H1 (cell line): Measurements from ENCODE around the gene ITGB2. TPM values are rescaled to one million over a fixed set of nuclear protein-coding genes. Genes with fewer than 3 reads are reported as not detected.

Experiments used
- CTCF ChIA-PET: fragments of 300-600 bp; sonication (Branson Sonifier 250); formaldehyde crosslinking; loops from one replicate; lab custom pipeline; 2021; ENCODE audit not compliant: partially characterized antibody; lab: Charles Lee
- POLR2A ChIA-PET: fragments of 300-600 bp; sonication (Branson Sonifier 250); formaldehyde crosslinking; loops from one replicate; lab custom pipeline; 2021; ENCODE audit warnings: inconsistent platforms; ENCODE audit not compliant: partially characterized antibody; lab: Charles Lee
- DNase-seq, 2 experiments: peaks; one replicate each; pipeline versions ENCODE4 v3.0.0 to v3.0.0-alpha.2; 2010 to 2022; ENCODE audit warnings: low spot score in 2 of 2, low read depth in 1 of 2, mixed read lengths in 1 of 2
- FAIRE-seq: peaks from 2 replicates; lab custom pipeline; 2011; peaks lifted over from hg19 to GRCh38; lab: Jason Lieb, UNC
- H2AFZ ChIP-seq: 2 replicates; pipeline ENCODE4 v1.8.1; 2012; ENCODE audit warnings: low read length, inconsistent platforms
- H2AK5ac ChIP-seq: 2 replicates; pipeline ENCODE4 v1.6.1; 2013; ENCODE audit warnings: low read depth, low read length
- H2BK120ac ChIP-seq: replicated peaks from 2 replicates; pipeline ENCODE3; 2013; ENCODE audit warnings: low read depth, low read length, inconsistent platforms
- H2BK12ac ChIP-seq: 2 replicates; pipeline ENCODE4 v1.6.1; 2013; ENCODE audit warnings: low read depth, low read length
- H2BK15ac ChIP-seq: 2 replicates; pipeline ENCODE4 v1.6.1; 2013; ENCODE audit warnings: low read length
- H2BK20ac ChIP-seq: 2 replicates; pipeline ENCODE4 v1.6.1; 2013; ENCODE audit warnings: low read length
- H2BK5ac ChIP-seq: 2 replicates; pipeline ENCODE4 v1.6.1; 2013; ENCODE audit warnings: low read depth, low read length
- H3K14ac ChIP-seq: 2 replicates; pipeline ENCODE4 v1.6.1; 2013; ENCODE audit warnings: inconsistent platforms; ENCODE audit not compliant: insufficient read length
- H3K18ac ChIP-seq: 2 replicates; pipeline ENCODE4 v1.6.1; 2013; ENCODE audit warnings: low read length; ENCODE audit errors: extremely low read depth
- H3K23ac ChIP-seq: 2 replicates; pipeline ENCODE4 v1.6.1; 2013; ENCODE audit warnings: inconsistent platforms; ENCODE audit not compliant: insufficient read length
- H3K23me2 ChIP-seq: 2 replicates; pipeline ENCODE4 v1.6.1; 2013; ENCODE audit warnings: low read depth, low read length
- H3K27ac ChIP-seq: 2 replicates; pipeline ENCODE4 v1.6.1; 2011; ENCODE audit warnings: low read depth, low read length, inconsistent platforms
- H3K27me3 ChIP-seq, 4 experiments: replicated peaks in 1 of 4; 1 replicate in 1 of 4; 2 replicates in 3 of 4; pipeline versions ENCODE4 v1.6.1 to v1.8.1; 2011 to 2013; ENCODE audit warnings: low read length in 3 of 4, mild to moderate bottlenecking in 3 of 4, inconsistent platforms in 2 of 4, mixed read lengths in 2 of 4, moderate library complexity in 1 of 4; ENCODE audit not compliant: control insufficient read depth in 3 of 4, insufficient read depth in 3 of 4; ENCODE audit errors: extremely low read depth in 1 of 4
- H3K36me3 ChIP-seq, 4 experiments: 2 replicates each; pipeline versions ENCODE4 v1.6.1 to v1.8.1; 2011 to 2013; ENCODE audit warnings: mild to moderate bottlenecking in 4 of 4, low read length in 3 of 4, moderate library complexity in 2 of 4, control low read depth in 1 of 4, inconsistent platforms in 1 of 4; ENCODE audit not compliant: insufficient read depth in 4 of 4, control insufficient read depth in 2 of 4
- H3K4ac ChIP-seq: replicated peaks from 2 replicates; pipeline ENCODE3; 2013; ENCODE audit warnings: low read length, low read depth, mixed read lengths, inconsistent platforms; ENCODE audit not compliant: insufficient read length
- H3K4me1 ChIP-seq, 4 experiments: replicated peaks in 1 of 4; 1 replicate in 1 of 4; 2 replicates in 3 of 4; pipeline versions ENCODE4 v1.6.1 to v1.8.1; 2011 to 2013; ENCODE audit warnings: low read length in 3 of 4, inconsistent platforms in 2 of 4, mixed read lengths in 1 of 4; ENCODE audit not compliant: insufficient read depth in 4 of 4, control insufficient read depth in 3 of 4
- H3K4me2 ChIP-seq, 2 experiments: 2 replicates each; pipeline versions ENCODE4 v1.6.1 to v1.8.1; 2011 to 2013; ENCODE audit warnings: low read depth in 2 of 2, low read length in 2 of 2, control low read depth in 1 of 2, inconsistent platforms in 1 of 2, mild to moderate bottlenecking in 1 of 2; ENCODE audit not compliant: insufficient read depth in 1 of 2
- H3K4me3 ChIP-seq, 4 experiments: fragments of 200-600, 300-600 bp in 1 of 4; sonication (generic), shearing (Covaris generic), sonication (Bioruptor Twin) in 1 of 4; 2 replicates each; pipeline versions ENCODE4 v1.5.1 to v1.8.1; 2011 to 2016; ENCODE audit warnings: low read length in 4 of 4, low read depth in 3 of 4, control low read depth in 2 of 4, inconsistent platforms in 2 of 4, mild to moderate bottlenecking in 2 of 4, mixed read lengths in 1 of 4, moderate library complexity in 1 of 4; ENCODE audit not compliant: insufficient read depth in 2 of 4; ENCODE audit errors: extremely low read depth in 1 of 4
- H3K56ac ChIP-seq: replicated peaks from 2 replicates; pipeline ENCODE3; 2013; ENCODE audit warnings: low read depth, mild to moderate bottlenecking, mixed read lengths, low read length, inconsistent platforms; ENCODE audit not compliant: insufficient read length
- H3K79me1 ChIP-seq: 2 replicates; pipeline ENCODE4 v1.6.1; 2013; ENCODE audit warnings: low read depth, low read length, control low read depth
- H3K79me2 ChIP-seq, 2 experiments: 2 replicates each; pipeline versions ENCODE4 v1.6.1 to v1.8.1; 2012 to 2013; ENCODE audit warnings: low read length in 2 of 2, mild to moderate bottlenecking in 2 of 2, inconsistent platforms in 1 of 2; ENCODE audit not compliant: insufficient read depth in 2 of 2, control insufficient read depth in 1 of 2
- H3K9ac ChIP-seq, 4 experiments: replicated peaks in 1 of 4; 1 replicate in 1 of 4; 2 replicates in 3 of 4; pipeline versions ENCODE4 v1.6.1 to v1.8.1; 2011 to 2013; ENCODE audit warnings: low read depth in 3 of 4, low read length in 3 of 4, control low read depth in 2 of 4, mild to moderate bottlenecking in 2 of 4, moderate library complexity in 2 of 4, inconsistent platforms in 1 of 4; ENCODE audit errors: extremely low read depth in 1 of 4
- H3K9me3 ChIP-seq, 2 experiments: 2 replicates each; pipeline versions ENCODE4 v1.6.1 to v1.8.1; 2012 to 2013; ENCODE audit warnings: mild to moderate bottlenecking in 2 of 2, moderate library complexity in 2 of 2, control low read depth in 1 of 2, inconsistent platforms in 1 of 2, low read depth in 1 of 2, low read length in 1 of 2, mixed read lengths in 1 of 2; ENCODE audit not compliant: insufficient read depth in 2 of 2
- H4K20me1 ChIP-seq, 2 experiments: replicated peaks in 1 of 2; 2 replicates each; pipeline versions ENCODE3 to v1.8.1; 2011 to 2013; ENCODE audit warnings: inconsistent platforms in 2 of 2, low read length in 2 of 2, mild to moderate bottlenecking in 1 of 2; ENCODE audit not compliant: insufficient read depth in 2 of 2, control insufficient read depth in 1 of 2
- H4K5ac ChIP-seq: 2 replicates; pipeline ENCODE4 v1.6.1; 2013; ENCODE audit warnings: low read length, low read depth, mixed read lengths, inconsistent platforms; ENCODE audit not compliant: insufficient read length
- H4K8ac ChIP-seq: 2 replicates; pipeline ENCODE4 v1.8.0; 2013; ENCODE audit warnings: mild to moderate bottlenecking, moderate library complexity, low read length, inconsistent platforms; ENCODE audit not compliant: insufficient read depth; ENCODE audit errors: extremely low read depth
- H4K91ac ChIP-seq: replicated peaks from 2 replicates; pipeline ENCODE3; 2013; ENCODE audit warnings: low read length, mixed read lengths, inconsistent platforms; ENCODE audit not compliant: insufficient read length
- CEBPB ChIP-seq: IDR thresholded peaks from 2 replicates; pipeline ENCODE4 v1.6.1; 2012; ENCODE audit warnings: low read depth, low read length
- CHD1 ChIP-seq: IDR thresholded peaks from 2 replicates; pipeline ENCODE4 v1.6.1; 2012; ENCODE audit warnings: low read depth, low read length, improper control_type of control experiment
- CREB1 ChIP-seq: IDR thresholded peaks from 2 replicates; pipeline ENCODE4 v1.6.1; 2012; ENCODE audit warnings: inconsistent platforms
- EZH2 ChIP-seq: fragments of 200-600 bp; sonication (generic); IDR thresholded peaks from 2 replicates; pipeline ENCODE4 v1.7.1; 2012; ENCODE audit warnings: low read depth, mild to moderate bottlenecking, moderate library complexity, low read length, inconsistent platforms; ENCODE audit not compliant: severe bottlenecking
- JUN ChIP-seq: IDR thresholded peaks from 2 replicates; pipeline ENCODE4 v1.6.1; 2011; ENCODE audit warnings: low read depth, mild to moderate bottlenecking, improper control_type of control experiment, low read length
- KDM1A ChIP-seq: fragments of 200-600, 300-600 bp; sonication (generic); IDR thresholded peaks from 2 replicates; pipeline ENCODE4 v1.7.1; 2016; ENCODE audit warnings: mild to moderate bottlenecking, low read length, borderline replicate concordance
- NRF1 ChIP-seq: IDR thresholded peaks from 2 replicates; pipeline ENCODE4 v1.6.1; 2011; ENCODE audit warnings: mild to moderate bottlenecking, low read depth, low read length, improper control_type of control experiment
- POLR2A ChIP-seq, 2 experiments: IDR thresholded peaks; 1 replicate in 1 of 2; 2 replicates in 1 of 2; pipeline ENCODE4 v1.6.1; 2011; ENCODE audit warnings: low read depth in 2 of 2, low read length in 2 of 2, mild to moderate bottlenecking in 2 of 2; ENCODE audit errors: control extremely low read depth in 1 of 2
- RXRA ChIP-seq: IDR thresholded peaks from 2 replicates; pipeline ENCODE4 v1.6.1; 2011; ENCODE audit warnings: low read depth, mild to moderate bottlenecking, low read length, moderate library complexity; ENCODE audit not compliant: insufficient read depth
- SIX5 ChIP-seq: IDR thresholded peaks from 2 replicates; pipeline ENCODE4 v1.6.1; 2011; ENCODE audit warnings: mild to moderate bottlenecking, low read depth, low read length
- TBP ChIP-seq: IDR thresholded peaks from 2 replicates; pipeline ENCODE4 v1.6.1; 2011; ENCODE audit warnings: low read depth, low read length, improper control_type of control experiment
- WGBS, 2 experiments: shearing (Covaris generic) in 1 of 2; methylation state at CpG; one replicate each; pipeline versions ENCODE4 v1.1.6 to v1.1.7; 2013 to 2015; ENCODE audit warnings: low lambda C conversion rate in 2 of 2, mixed read lengths in 2 of 2, inconsistent platforms in 1 of 2, low coverage in 1 of 2, missing lambda C conversion rate in 1 of 2; ENCODE audit not compliant: insufficient replicate concordance in 2 of 2, insufficient coverage in 1 of 2, insufficient read length in 1 of 2; ENCODE audit errors: extremely low coverage in 1 of 2, missing lambda C conversion rate in 1 of 2; 5-methylcytosine and 5-hydroxymethylcytosine counted together
- polyA plus RNA-seq, 7 experiments: library from polyadenylated mRNA; depleted of rRNA in 3 of 7; stranded (reverse) in 5 of 7; unstranded in 2 of 7; fragments of >200 nt in 5 of 7; fragments of 200-250 nt in 2 of 7; gene quantifications; 1 replicate in 5 of 7; 2 replicates in 1 of 7; 4 replicates in 1 of 7; pipeline versions ENCODE4 v1.2.1 to v1.2.3, GENCODE V29; 2011 to 2013; ENCODE audit warnings: missing spikeins in 2 of 7, mixed read lengths in 2 of 7
- total RNA-seq: library from RNA; stranded (reverse); fragmentation: NEBNext Ultra II Directional; extraction: Animal tissue kit (Norgen Biotek cat#: 25700); gene quantifications from 2 replicates; pipeline ENCODE4 v1.2.1, GENCODE V29; 2021

The ITGB2 gene
- total and polyA plus RNA-seq, 2 of the 8 experiments (the other 6 are each of a cell fraction or from before 2014, with no cell fraction given) = 0.24 to 0.63 TPM

GRCh38 chr21:44962403-44962966, 41.8 kb upstream of the ITGB2 start:
- Histone ChIP-seq H4K20me1 (peaks cover 14 to 23% of the 10 kb centered on the region in 2 experiments), H3K4ac (no peak overlapping the region), H2AFZ (no peak overlapping the region), H3K27me3 (no peaks in the 10 kb centered on the region), H2BK20ac (no peak overlapping the region), H3K9ac (no peak overlapping the region), H3K36me3 (peaks cover 12 to 36% (median 24%) of the 10 kb centered on the region in 4 experiments), H3K9me3 (no peaks in the 10 kb centered on the region), H3K4me3 (no peak overlapping the region), H3K23ac (no peak overlapping the region), H2BK120ac (no peak overlapping the region), H2AK5ac (no peak overlapping the region), H2BK5ac (no peak overlapping the region), H4K8ac (no peak overlapping the region), H2BK12ac (no peak overlapping the region), H3K27ac (0 out of 2 replicates have a peak overlapping the region, but pooled peaks have one; percentile 40), H4K91ac (no peak overlapping the region), H3K79me2 (peaks cover 0 to 40% of the 10 kb centered on the region in 2 experiments; a peak in 2 of 4 replicates), H4K5ac (no peak overlapping the region), H3K79me1 (peaks cover 9% of the 10 kb centered on the region), H2BK15ac (no peak overlapping the region), H3K4me2 (no peak overlapping the region), H3K56ac (no peak overlapping the region), H3K18ac (no peak overlapping the region), H3K23me2 (no peaks in the 10 kb centered on the region), H3K4me1 (no peaks in the 10 kb centered on the region), H3K14ac (no peak overlapping the region)
- CTCF ChIA-PET = interaction anchor here (1.1 to 3.6 kb wide), 5 partner anchors 10 to 178 kb away, joined by 3 to 16 read pairs (median 5); no protein-coding TSS in a partner anchor
- DNase-seq = no peak
- POLR2A ChIA-PET = interaction anchor here (1.3 kb wide), 1 partner anchor 18 kb away, joined by 4 read pairs; no protein-coding TSS in a partner anchor
- FAIRE-seq = no peak
- WGBS, 2 experiments = 89% methylated on average over 9 of the region's 9 CpGs; no CpG with 5 or more reads in 1 of the 2 experiments
- TF ChIP-seq EZH2 (no peak), RXRA (no peak), SIX5 (no peak), POLR2A (IDR thresholded peaks at IDR 0.05; ENCODE audit: control extremely low read depth in 1 of 2, low read depth in 2 of 2, low read length in 2 of 2) (no peak), CHD1 (no peak), TBP (no peak), KDM1A (no peak), JUN (no peak), CEBPB (no peak), NRF1 (no peak), CREB1 (no peak)
